PC-3 (cell line): ENCODE measurements around the gene TRIM42. TPM values are rescaled to one million over a fixed set of nuclear protein-coding genes. Genes with fewer than 3 reads are reported as not detected.

ENCODE experiments used
- ATAC-seq: fragments of 200-7000 bp; cut with Tn5 transposase; 2 replicates; pipeline ENCODE4 v1.9.1; 2020; ENCODE audit warnings: mild to moderate bottlenecking, moderate library complexity
- BruUV-seq: library from RNA; stranded (reverse); fragments of 400-500 nt; replicated peaks from 2 replicates; lab custom pipeline; 2021; lab: Mats Ljungman, UMichigan
- CTCF ChIA-PET: fragments of 300-600 bp; sonication (Branson Sonifier 250); formaldehyde crosslinking; loops from one replicate; lab custom pipeline; 2022; ENCODE audit warnings: antibody characterized with exemption; lab: Charles Lee
- POLR2A ChIA-PET: fragments of 300-600 bp; sonication (Branson Sonifier 250); formaldehyde crosslinking; loops from one replicate; lab custom pipeline; 2022; ENCODE audit warnings: antibody characterized with exemption; ENCODE audit not compliant: unreplicated experiment; lab: Charles Lee
- DNase-seq: peaks from one replicate; pipeline ENCODE4 v3.0.0-alpha.2; 2015
- H2AFZ ChIP-seq: fragments of 300-600 bp; sonication (generic); 2 replicates; pipeline ENCODE4 v1.6.0; 2016; ENCODE audit warnings: antibody characterized with exemption, low read length
- H3F3A ChIP-seq: fragments of 300-600 bp; sonication (generic); one replicate; pipeline ENCODE4 v1.6.0; 2017; ENCODE audit warnings: antibody characterized with exemption, low read length, control low read depth, mild to moderate bottlenecking; ENCODE audit not compliant: unreplicated experiment
- H3K27ac ChIP-seq: fragments of 300-600 bp; sonication (generic); 2 replicates; pipeline ENCODE4 v1.5.1; 2016; ENCODE audit warnings: mild to moderate bottlenecking, low read length
- H3K27me3 ChIP-seq: fragments of 300-600 bp; sonication (generic); 2 replicates; pipeline ENCODE4 v1.6.1; 2016; ENCODE audit warnings: low read length, mixed read lengths
- H3K36me3 ChIP-seq: fragments of 300-600 bp; sonication (generic); 2 replicates; pipeline ENCODE4 v1.6.1; 2016; ENCODE audit warnings: low read depth, mixed run types, low read length, mixed read lengths
- H3K4me1 ChIP-seq: fragments of 300-600 bp; sonication (generic); 2 replicates; pipeline ENCODE4 v1.5.1; 2016; ENCODE audit warnings: low read length; ENCODE audit not compliant: insufficient read depth
- H3K4me2 ChIP-seq: fragments of 300-600 bp; sonication (generic); 2 replicates; pipeline ENCODE4 v1.6.0; 2016; ENCODE audit warnings: low read length
- H3K4me3 ChIP-seq: fragments of 300-600 bp; sonication (generic); 2 replicates; pipeline ENCODE4 v1.5.1; 2016; ENCODE audit warnings: mild to moderate bottlenecking, low read length, mixed read lengths
- H3K79me2 ChIP-seq: fragments of 300-600 bp; sonication (generic); 2 replicates; pipeline ENCODE4 v1.6.1; 2017; ENCODE audit warnings: low read length, mixed read lengths
- H3K9ac ChIP-seq: fragments of 300-600 bp; sonication (generic); 2 replicates; pipeline ENCODE4 v1.6.0; 2016; ENCODE audit warnings: mild to moderate bottlenecking, low read length
- H3K9me2 ChIP-seq: fragments of 300-600 bp; sonication (generic); replicated peaks from 2 replicates; pipeline ENCODE4 v1.6.1; 2016; ENCODE audit warnings: mixed run types, low read length, mixed read lengths
- H3K9me3 ChIP-seq: fragments of 300-600 bp; sonication (generic); 2 replicates; pipeline ENCODE4 v1.6.1; 2016; ENCODE audit warnings: low read length, mixed read lengths
- H4K20me1 ChIP-seq: fragments of 300-600 bp; sonication (generic); 2 replicates; pipeline ENCODE4 v1.6.1; 2016; ENCODE audit warnings: low read length, mixed read lengths
- CTCF ChIP-seq: fragments of 300-600 bp; sonication (generic); conservative IDR thresholded peaks from 2 replicates; pipeline ENCODE4 v1.5.1; 2017; ENCODE audit warnings: antibody characterized with exemption, low read depth, mild to moderate bottlenecking, low read length
- EZH2 ChIP-seq: fragments of 300-600 bp; sonication (generic); IDR thresholded peaks from one replicate; pipeline ENCODE4 v1.6.1; 2017; ENCODE audit warnings: antibody characterized with exemption, mild to moderate bottlenecking, low read length; ENCODE audit not compliant: unreplicated experiment
- EZH2phosphoT487 ChIP-seq: fragments of 300-600 bp; sonication (generic); IDR thresholded peaks from 2 replicates; pipeline ENCODE4 v1.6.1; 2018; ENCODE audit warnings: mild to moderate bottlenecking, antibody characterized with exemption, low read length, borderline replicate concordance
- intact Hi-C: fragments of 100-400 bp; cut with micrococcal nuclease; formaldehyde crosslinking; loops from 2 replicates; pipeline ENCODE4 v1.9.0; 2023
- total RNA-seq: library from RNA; depleted of rRNA; stranded (reverse); fragments of >200 nt; gene quantifications from 2 replicates; pipeline ENCODE4 v1.2.3, GENCODE V29; 2014

TRIM42 gene
- total RNA-seq, 1 experiment from 2014 or later, result not detected

- Histone ChIP-seq H3K79me2 (no peaks in the 10 kb centered on the region), H3K9me2 (no peaks in the 10 kb centered on the region), H3K9ac (no peak overlapping the region), H3K4me3 (no peak overlapping the region), H2AFZ (no peak overlapping the region), H3K9me3 (no peaks in the 10 kb centered on the region), H4K20me1 (no peaks in the 10 kb centered on the region), H3K27ac (no peak overlapping the region), H3K4me2 (no peak overlapping the region), H3K27me3 (no peaks in the 10 kb centered on the region), H3F3A (no peaks in the 10 kb centered on the region), H3K4me1 (no peaks in the 10 kb centered on the region), H3K36me3 (no peaks in the 10 kb centered on the region)
- BruUV-seq, result no TSS peak
- ChIA-PET CTCF (no interaction called here), POLR2A (no interaction called here)
- intact Hi-C loops, result no loop called here
- no peak for TF ChIP-seq CTCF
- no peak for TF ChIP-seq EZH2
- TF ChIP-seq EZH2phosphoT487, result no peak
- DNase-seq (no peak), ATAC-seq (no peak)
Observed at GRCh38 chr3:140709751-140710150, 31.9 kb downstream of the TRIM42 start.

GRCh38 chr3:140710711-140711389 lies 33.0 kb downstream of the TRIM42 start:
- Histone ChIP-seq H3K27ac (no peak overlapping the region), H3K4me1 (no peaks in the 10 kb centered on the region), H3K27me3 (no peaks in the 10 kb centered on the region), H3F3A (no peaks in the 10 kb centered on the region), H3K9me3 (no peaks in the 10 kb centered on the region), H3K36me3 (no peaks in the 10 kb centered on the region), H3K9ac (no peak overlapping the region), H2AFZ (no peak overlapping the region), H4K20me1 (no peaks in the 10 kb centered on the region), H3K79me2 (no peaks in the 10 kb centered on the region), H3K4me2 (no peak overlapping the region), H3K4me3 (no peak overlapping the region), H3K9me2 (no peaks in the 10 kb centered on the region)
- no peak for DNase-seq
- no TSS peak for BruUV-seq
- no peak for ATAC-seq
- TF ChIP-seq EZH2phosphoT487, result no peak
- TF ChIP-seq CTCF, result no peak
- no peak for TF ChIP-seq EZH2
- ChIA-PET POLR2A (no interaction called here), CTCF (no interaction called here)
- intact Hi-C loops, result no loop called here

GRCh38 chr3:140711390-140712035 lies 33.6 kb downstream of the TRIM42 start:
- no peaks in the 10 kb centered on the region for H3K79me2 ChIP-seq
- no TSS peak for BruUV-seq
- CTCF ChIA-PET, result no interaction called here
- DNase-seq, result no peak
- H3K9me2 ChIP-seq, result no peaks in the 10 kb centered on the region
- H3K4me2 ChIP-seq, result no peak overlapping the region
- intact Hi-C loops, result no loop called here
- POLR2A ChIA-PET, result no interaction called here
- H3K9me3 ChIP-seq, result no peaks in the 10 kb centered on the region
- H3K27me3 ChIP-seq, result no peaks in the 10 kb centered on the region
- H3K36me3 ChIP-seq, result no peaks in the 10 kb centered on the region
- H3K9ac ChIP-seq, result no peak overlapping the region
- H2AFZ ChIP-seq, result no peak overlapping the region
- H3K4me3 ChIP-seq, result no peak overlapping the region
- H4K20me1 ChIP-seq, result no peaks in the 10 kb centered on the region
- no peak overlapping the region for H3K27ac ChIP-seq
- H3K4me1 ChIP-seq, result no peaks in the 10 kb centered on the region
- TF ChIP-seq EZH2, result no peak
- TF ChIP-seq EZH2phosphoT487, result no peak
- TF ChIP-seq CTCF, result no peak
- H3F3A ChIP-seq, result no peaks in the 10 kb centered on the region
- no peak for ATAC-seq
